K562 (cell line): ENCODE results near the gene CECR2. TPM values are rescaled to one million over a fixed set of nuclear protein-coding genes. Genes with fewer than 3 reads are reported as not detected.

Experiments
- ATAC-seq: fragments of 200-7000 bp; cut with Tn5 transposase; 3 replicates; pipeline ENCODE4 v1.9.1; 2020; ENCODE audit warnings: moderate library complexity
- BruUV-seq: library from RNA; stranded (reverse); fragments of 400-500 nt; replicated peaks from 2 replicates; lab custom pipeline; 2021; lab: Mats Ljungman, UMichigan
- CTCF ChIA-PET: fragments of 300-600 bp; formaldehyde crosslinking; extraction: SDS; loops from one replicate; lab custom pipeline; 2021; ENCODE audit warnings: low intra/inter-chr PET ratio; lab: Yijun Ruan, JAX
- POLR2A ChIA-PET: fragments of 300-600, 350-650 bp; sonication (Branson Sonifier 250); formaldehyde crosslinking; extraction: SDS; loops from one replicate; lab custom pipeline; 2021; ENCODE audit warnings: antibody characterized with exemption, inconsistent platforms; lab: Yijun Ruan, JAX
- DNase-seq, 4 experiments: peaks; one replicate each; pipeline versions ENCODE4 v3.0.0 to v3.0.0-alpha.2; 2011 to 2018; ENCODE audit warnings: low spot score in 3 of 4, mixed read lengths in 3 of 4; ENCODE audit errors: extremely low read depth in 1 of 4
- FAIRE-seq: peaks from 2 replicates; lab custom pipeline; 2011; peaks lifted over from hg19 to GRCh38; lab: Jason Lieb, UNC
- H2AFZ ChIP-seq: 2 replicates; pipeline ENCODE4 v1.6.0; 2011; ENCODE audit warnings: low read depth, low read length, control low read depth, inconsistent platforms
- H3K27ac ChIP-seq: fragments of 200-600 bp; 3 replicates; pipeline ENCODE4 v1.8.0; 2011; ENCODE audit warnings: low read depth, mild to moderate bottlenecking, control low read depth, inconsistent platforms, low read length, moderate library complexity, mixed read lengths; ENCODE audit errors: extremely low read depth
- H3K27me3 ChIP-seq, 2 experiments: fragments of 300-600 bp in 1 of 2; 2 replicates in 1 of 2; 3 replicates in 1 of 2; pipeline versions ENCODE4 v1.6.0 to v1.8.0; 2011; ENCODE audit warnings: inconsistent platforms in 2 of 2, low read length in 2 of 2, mild to moderate bottlenecking in 1 of 2, mixed read lengths in 1 of 2, moderate library complexity in 1 of 2; ENCODE audit not compliant: control insufficient read depth in 2 of 2, insufficient read depth in 2 of 2
- H3K36me3 ChIP-seq: fragments of 300-600 bp; 3 replicates; pipeline ENCODE4 v1.8.0; 2011; ENCODE audit warnings: mild to moderate bottlenecking, low read length, inconsistent platforms; ENCODE audit not compliant: control insufficient read depth, insufficient read depth
- H3K4me1 ChIP-seq, 2 experiments: fragments of 200-600 bp in 1 of 2; replicated peaks in 1 of 2; 2 replicates in 1 of 2; 3 replicates in 1 of 2; pipeline versions ENCODE4 v1.5.1 to v1.8.0; 2011; ENCODE audit warnings: inconsistent platforms in 2 of 2, low read length in 2 of 2, mild to moderate bottlenecking in 1 of 2, mixed read lengths in 1 of 2, moderate library complexity in 1 of 2; ENCODE audit not compliant: control insufficient read depth in 2 of 2, insufficient read depth in 2 of 2
- H3K4me2 ChIP-seq: 2 replicates; pipeline ENCODE4 v1.6.1; 2011; ENCODE audit warnings: low read length, control low read depth, inconsistent platforms, mixed read lengths; ENCODE audit not compliant: insufficient read depth
- H3K4me3 ChIP-seq: fragments of 200-600 bp; sonication (generic), shearing (Covaris generic); 2 replicates; pipeline ENCODE4 v1.5.1; 2016; ENCODE audit warnings: control low read depth, inconsistent platforms
- H3K79me2 ChIP-seq: fragments of 200-600 bp; 3 replicates; pipeline ENCODE4 v1.8.0; 2011; ENCODE audit warnings: low read length, inconsistent platforms; ENCODE audit not compliant: control insufficient read depth, insufficient read depth
- H3K9ac ChIP-seq, 2 experiments: 2 replicates each; pipeline versions ENCODE4 v1.6.0 to v1.6.1; 2011; ENCODE audit warnings: low read depth in 2 of 2, low read length in 2 of 2, control low read depth in 1 of 2, inconsistent platforms in 1 of 2, mild to moderate bottlenecking in 1 of 2, mixed read lengths in 1 of 2; ENCODE audit not compliant: insufficient read depth in 1 of 2
- H3K9me1 ChIP-seq: one replicate; pipeline ENCODE4 v1.6.0; 2011; ENCODE audit warnings: inconsistent platforms, mild to moderate bottlenecking, low read length, moderate library complexity; ENCODE audit not compliant: control insufficient read depth, insufficient read depth
- H3K9me3 ChIP-seq: replicated peaks from 2 replicates; pipeline ENCODE4 v1.5.1; 2011; ENCODE audit warnings: low read depth, low read length, inconsistent platforms; ENCODE audit not compliant: control insufficient read depth, insufficient read depth
- H4K20me1 ChIP-seq: replicated peaks from 2 replicates; pipeline ENCODE4 v1.6.1; 2011; ENCODE audit warnings: low read length, inconsistent platforms, mixed read lengths; ENCODE audit not compliant: control insufficient read depth, insufficient read depth
- BRF1 ChIP-seq: IDR thresholded peaks from 3 replicates; pipeline ENCODE4 v1.6.1; 2011; ENCODE audit warnings: borderline replicate concordance, mild to moderate bottlenecking; ENCODE audit not compliant: insufficient read length; ENCODE audit errors: extremely low read depth
- DMBX1 ChIP-seq: fragments of 250-450 bp; sonication (Bioruptor Pico); IDR thresholded peaks from 2 replicates; pipeline ENCODE4 v1.8.0; 2022; ENCODE audit warnings: inconsistent platforms, mild to moderate bottlenecking, moderate library complexity, borderline replicate concordance
- DPF2 ChIP-seq: fragments of 450-650 bp; IDR thresholded peaks from 2 replicates; pipeline ENCODE4 v1.6.1; 2016
- ETV5 ChIP-seq: sonication (generic); formaldehyde crosslinking; IDR thresholded peaks from 2 replicates; pipeline ENCODE4 v1.4.0; 2020; ENCODE audit warnings: low read depth, mild to moderate bottlenecking, missing genetic modification reagents
- MAFF ChIP-seq: IDR thresholded peaks from 2 replicates; pipeline ENCODE4 v1.6.1; 2012; ENCODE audit warnings: low read length, improper control_type of control experiment
- PTBP1 ChIP-seq: fragments of 200-400 bp; formaldehyde crosslinking; IDR thresholded peaks from 2 replicates; pipeline ENCODE4 v1.6.1; 2017; ENCODE audit warnings: low read depth, low read length
- SMAD4 ChIP-seq: fragments of 250-450 bp; sonication (Bioruptor Pico); conservative IDR thresholded peaks from 2 replicates; pipeline ENCODE4 v1.8.0; 2021; ENCODE audit warnings: inconsistent platforms, mild to moderate bottlenecking, moderate library complexity
- SRSF3 ChIP-seq: fragments of 200-400 bp; formaldehyde crosslinking; IDR thresholded peaks from 2 replicates; pipeline ENCODE4 v1.6.1; 2016; ENCODE audit warnings: mild to moderate bottlenecking, low read length, moderate library complexity; ENCODE audit not compliant: insufficient read depth
- YBX1 ChIP-seq: fragments of 450-650 bp; IDR thresholded peaks from 2 replicates; pipeline ENCODE4 v1.7.1; 2016; ENCODE audit warnings: mild to moderate bottlenecking
- YY1 ChIP-seq, 3 experiments: IDR thresholded peaks; 2 replicates each; pipeline ENCODE4 v1.6.1; 2011; ENCODE audit warnings: low read length in 2 of 3, mild to moderate bottlenecking in 2 of 3, moderate library complexity in 2 of 3, borderline replicate concordance in 1 of 3, control low read depth in 1 of 3, low read depth in 1 of 3; ENCODE audit not compliant: insufficient read depth in 3 of 3, insufficient replicate concordance in 2 of 3, control insufficient read depth in 1 of 3, insufficient read length in 1 of 3; ENCODE audit errors: extremely low read depth in 1 of 3
- ZC3H11A ChIP-seq: IDR thresholded peaks from 2 replicates; pipeline ENCODE4 v1.6.1; 2012; ENCODE audit warnings: low read depth, low read length, improper control_type of control experiment
- ZNF232 ChIP-seq: sonication (generic); formaldehyde crosslinking; IDR thresholded peaks from 2 replicates; pipeline ENCODE4 v1.8.0; 2022; ENCODE audit warnings: mild to moderate bottlenecking, missing genetic modification reagents
- ZNF24 ChIP-seq: fragments of 450-650 bp; IDR thresholded peaks from 2 replicates; pipeline ENCODE4 v1.6.1; 2016
- WGBS: fragments of 100-300 bp; shearing (Covaris generic); methylation state at CpG from one replicate; pipeline ENCODE4 v1.1.6; 2016; ENCODE audit warnings: low coverage, mixed read lengths; ENCODE audit not compliant: insufficient coverage; ENCODE audit errors: missing lambda C conversion rate; 5-methylcytosine and 5-hydroxymethylcytosine counted together
- in situ Hi-C: fragments of 300-500 bp; cut with MboI; formaldehyde crosslinking; loops from 4 replicates; pipeline ENCODE4 v1.15.0; 2018; ENCODE audit warnings: inconsistent platforms, mixed read lengths
- intact Hi-C: fragments of 100-400 bp; cut with micrococcal nuclease; formaldehyde crosslinking; loops from 2 replicates; pipeline ENCODE4 v1.14.2; 2022
- polyA plus RNA-seq, 8 experiments: library from polyadenylated mRNA; depleted of rRNA in 4 of 8; stranded (reverse) in 5 of 8; unstranded in 3 of 8; fragments of >200 nt; fragmentation: Nextera tagmentation in 2 of 8; fragmentation: Illumina TruSeq in 1 of 8; extraction: Ambion mirVana in 2 of 8; extraction: Trizol in 1 of 8; gene quantifications; 2 replicates each; pipeline versions ENCODE4 v1.2.1 to v1.2.3, GENCODE V29; 2011 to 2014; ENCODE audit warnings: inconsistent platforms in 1 of 8, missing spikeins in 1 of 8
- total RNA-seq, 7 experiments: library from RNA; depleted of rRNA in 6 of 7; stranded (reverse); fragments of >200 nt in 6 of 7; fragmentation: Illumina TruSeq in 2 of 7; extraction: Trizol in 2 of 7; gene quantifications; 2 replicates each; pipeline versions ENCODE4 v1.2.1 to v1.2.3, GENCODE V29; 2011 to 2021; ENCODE audit warnings: low replicate concordance in 1 of 7
- TF ChIP-seq, protein P1 (sequence below), 2 experiments: fragments of 200-800 bp in 1 of 2; sonication (Bioruptor generic) in 1 of 2; sonication (generic) in 1 of 2; formaldehyde crosslinking in 1 of 2; IDR thresholded peaks in 1 of 2; conservative IDR thresholded peaks in 1 of 2; 2 replicates each; pipeline versions ENCODE4 v1.5.0 to v1.6.1; 2016 to 2020; ENCODE audit warnings: missing compliant biosample characterization in 1 of 2, missing genetic modification characterization in 1 of 2, missing genetic modification reagents in 1 of 2
- TF ChIP-seq, protein P2 (sequence below): fragments of 450-650 bp; formaldehyde crosslinking; conservative IDR thresholded peaks from 2 replicates; pipeline ENCODE4 v1.4.0; 2022; ENCODE audit warnings: mild to moderate bottlenecking, missing genetic modification characterization
- TF ChIP-seq, protein P3 (sequence below): fragments of 450-650 bp; formaldehyde crosslinking; IDR thresholded peaks from 2 replicates; pipeline ENCODE4 v1.4.0; 2020; ENCODE audit warnings: mild to moderate bottlenecking, mixed read lengths
- TF ChIP-seq, protein P4 (sequence below): fragments of 450-650 bp; formaldehyde crosslinking; IDR thresholded peaks from 2 replicates; pipeline ENCODE4 v1.4.0; 2020; ENCODE audit warnings: mild to moderate bottlenecking

The CECR2 gene
- total and polyA plus RNA-seq, 9 of the 15 experiments (the other 6 are each of a cell fraction or from before 2014, with no cell fraction given), result 0.01 to 1.00 (median 0.27) TPM

DNA sequence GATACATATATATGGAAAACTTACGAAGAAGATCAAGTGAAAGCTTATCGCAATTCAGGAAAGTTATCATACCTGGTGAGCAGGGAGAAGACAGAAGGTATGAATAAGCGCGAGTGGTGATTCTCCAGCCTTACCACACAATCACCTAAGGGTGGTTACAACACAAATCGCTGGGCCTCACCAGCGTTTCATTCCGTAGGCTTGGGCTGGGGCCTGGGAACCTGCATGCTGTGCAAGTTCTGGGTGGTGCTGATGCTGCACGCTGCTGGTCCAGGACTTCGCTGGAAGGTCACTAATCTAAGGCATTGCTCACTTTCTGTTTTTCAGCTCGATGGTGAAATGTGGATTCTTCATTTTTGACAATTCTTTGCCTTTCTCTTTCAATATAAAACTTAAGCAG, 117.5 kb downstream of the CECR2 start:
- TF ChIP-seq MAFF, result no peak
- TF ChIP-seq YBX1, result no peak
- TF ChIP-seq, protein P1, sequence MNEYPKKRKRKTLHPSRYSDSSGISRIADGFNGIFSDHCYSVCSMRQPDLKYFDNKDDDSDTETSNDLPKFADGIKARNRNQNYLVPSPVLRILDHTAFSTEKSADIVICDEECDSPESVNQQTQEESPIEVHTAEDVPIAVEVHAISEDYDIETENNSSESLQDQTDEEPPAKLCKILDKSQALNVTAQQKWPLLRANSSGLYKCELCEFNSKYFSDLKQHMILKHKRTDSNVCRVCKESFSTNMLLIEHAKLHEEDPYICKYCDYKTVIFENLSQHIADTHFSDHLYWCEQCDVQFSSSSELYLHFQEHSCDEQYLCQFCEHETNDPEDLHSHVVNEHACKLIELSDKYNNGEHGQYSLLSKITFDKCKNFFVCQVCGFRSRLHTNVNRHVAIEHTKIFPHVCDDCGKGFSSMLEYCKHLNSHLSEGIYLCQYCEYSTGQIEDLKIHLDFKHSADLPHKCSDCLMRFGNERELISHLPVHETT (CRISPR knock-in tag; conservative IDR thresholded peaks at IDR 0.05 in 1 of 2, IDR thresholded peaks at IDR 0.05 in 1 of 2), result no peak
- TF ChIP-seq ETV5, result no peak
- TF ChIP-seq, protein P2, sequence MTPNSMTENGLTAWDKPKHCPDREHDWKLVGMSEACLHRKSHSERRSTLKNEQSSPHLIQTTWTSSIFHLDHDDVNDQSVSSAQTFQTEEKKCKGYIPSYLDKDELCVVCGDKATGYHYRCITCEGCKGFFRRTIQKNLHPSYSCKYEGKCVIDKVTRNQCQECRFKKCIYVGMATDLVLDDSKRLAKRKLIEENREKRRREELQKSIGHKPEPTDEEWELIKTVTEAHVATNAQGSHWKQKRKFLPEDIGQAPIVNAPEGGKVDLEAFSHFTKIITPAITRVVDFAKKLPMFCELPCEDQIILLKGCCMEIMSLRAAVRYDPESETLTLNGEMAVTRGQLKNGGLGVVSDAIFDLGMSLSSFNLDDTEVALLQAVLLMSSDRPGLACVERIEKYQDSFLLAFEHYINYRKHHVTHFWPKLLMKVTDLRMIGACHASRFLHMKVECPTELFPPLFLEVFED, result no peak
- TF ChIP-seq, protein P3, sequence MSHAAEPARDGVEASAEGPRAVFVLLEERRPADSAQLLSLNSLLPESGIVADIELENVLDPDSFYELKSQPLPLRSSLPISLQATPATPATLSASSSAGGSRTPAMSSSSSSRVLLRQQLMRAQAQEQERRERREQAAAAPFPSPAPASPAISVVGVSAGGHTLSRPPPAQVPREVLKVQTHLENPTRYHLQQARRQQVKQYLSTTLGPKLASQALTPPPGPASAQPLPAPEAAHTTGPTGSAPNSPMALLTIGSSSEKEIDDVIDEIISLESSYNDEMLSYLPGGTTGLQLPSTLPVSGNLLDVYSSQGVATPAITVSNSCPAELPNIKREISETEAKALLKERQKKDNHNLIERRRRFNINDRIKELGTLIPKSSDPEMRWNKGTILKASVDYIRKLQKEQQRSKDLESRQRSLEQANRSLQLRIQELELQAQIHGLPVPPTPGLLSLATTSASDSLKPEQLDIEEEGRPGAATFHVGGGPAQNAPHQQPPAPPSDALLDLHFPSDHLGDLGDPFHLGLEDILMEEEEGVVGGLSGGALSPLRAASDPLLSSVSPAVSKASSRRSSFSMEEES, result no peak
- no peak for TF ChIP-seq BRF1
- no peak for TF ChIP-seq PTBP1
- TF ChIP-seq ZC3H11A, result no peak
- no peak for TF ChIP-seq ZNF24
- no peak for TF ChIP-seq YY1 (IDR thresholded peaks at IDR 0.05; ENCODE audit: borderline replicate concordance in 1 of 3, control insufficient read depth in 1 of 3, extremely low read depth in 1 of 3, insufficient read depth in 3 of 3, insufficient read length in 1 of 3, insufficient replicate concordance in 2 of 3, low read depth in 1 of 3, low read length in 2 of 3)
- no peak for TF ChIP-seq SRSF3
- no peak for TF ChIP-seq ZNF232 (CRISPR knock-in tag)
- no peak for TF ChIP-seq DMBX1
- TF ChIP-seq, protein P4, sequence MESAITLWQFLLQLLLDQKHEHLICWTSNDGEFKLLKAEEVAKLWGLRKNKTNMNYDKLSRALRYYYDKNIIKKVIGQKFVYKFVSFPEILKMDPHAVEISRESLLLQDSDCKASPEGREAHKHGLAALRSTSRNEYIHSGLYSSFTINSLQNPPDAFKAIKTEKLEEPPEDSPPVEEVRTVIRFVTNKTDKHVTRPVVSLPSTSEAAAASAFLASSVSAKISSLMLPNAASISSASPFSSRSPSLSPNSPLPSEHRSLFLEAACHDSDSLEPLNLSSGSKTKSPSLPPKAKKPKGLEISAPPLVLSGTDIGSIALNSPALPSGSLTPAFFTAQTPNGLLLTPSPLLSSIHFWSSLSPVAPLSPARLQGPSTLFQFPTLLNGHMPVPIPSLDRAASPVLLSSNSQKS (CRISPR knock-in tag), result no peak
- TF ChIP-seq DPF2, result no peak
- TF ChIP-seq SMAD4 (CRISPR knock-in tag), result no peak
- ATAC-seq (no peak; the same call in 2 of the 3 replicates), FAIRE-seq (no peak), DNase-seq (no peak)
- intact Hi-C loops, result no loop called here
- no peaks in the 10 kb centered on the region for H3K9me3 ChIP-seq
- no peak overlapping the region for H3K4me3 ChIP-seq
- H3K4me1 ChIP-seq, result no peaks in the 10 kb centered on the region
- no peaks in the 10 kb centered on the region for H3K36me3 ChIP-seq
- no peak overlapping the region for H2AFZ ChIP-seq
- H4K20me1 ChIP-seq, result no peaks in the 10 kb centered on the region
- H3K9me1 ChIP-seq, result no peaks in the 10 kb centered on the region
- in situ Hi-C loops, result no loop called here
- CTCF ChIA-PET, result no interaction called here
- 11% methylated on average over 10 of the region's 10 CpGs for WGBS
- H3K9ac ChIP-seq, result no peak overlapping the region
- peaks cover 21 to 43% of the 10 kb centered on the region in 2 experiments for H3K27me3 ChIP-seq
- BruUV-seq, result no TSS peak
- no peaks in the 10 kb centered on the region for H3K79me2 ChIP-seq
- no peak overlapping the region for H3K27ac ChIP-seq
- POLR2A ChIA-PET, result interaction anchor here (1.0 to 1.7 kb wide), 2 partner anchors 15 to 22 kb away, joined by 3 to 5 read pairs; no protein-coding TSS in a partner anchor
- no peak overlapping the region for H3K4me2 ChIP-seq
